A549 (cell line): ENCODE data around the gene ACVR1B. TPM values are rescaled to one million over a fixed set of nuclear protein-coding genes. Genes with fewer than 3 reads are reported as not detected.
A peak's percentile ranks its signal among the peaks of the same experiment; 100 is the strongest.

Experiments
- ATAC-seq, 2 experiments: fragments of 200-7000 bp in 1 of 2; fragments of >200 bp in 1 of 2; cut with Nextera tagmentation in 1 of 2; cut with Tn5 transposase in 1 of 2; 3 replicates each; pipeline versions ENCODE4 v1.8.0 to v1.9.1; 2018 to 2020; ENCODE audit warnings: mild to moderate bottlenecking in 1 of 2, moderate library complexity in 1 of 2
- CTCF ChIA-PET: fragments of 300-600 bp; sonication (Branson Sonifier 250); formaldehyde crosslinking; extraction: SDS; loops from one replicate; lab custom pipeline; 2021; ENCODE audit warnings: antibody characterized with exemption, inconsistent platforms; lab: Yijun Ruan, JAX
- POLR2A ChIA-PET: fragments of 350-600 bp; formaldehyde crosslinking; extraction: SDS; loops from one replicate; lab custom pipeline; 2021; ENCODE audit warnings: antibody characterized with exemption, inconsistent platforms; lab: Yijun Ruan, JAX
- DNase-seq, 2 experiments: peaks; one replicate each; pipeline versions ENCODE4 v3.0.0 to v3.0.0-alpha.2; 2011 to 2016; ENCODE audit warnings: low read depth in 1 of 2, low spot score in 1 of 2
- FAIRE-seq: peaks from 2 replicates; lab custom pipeline; 2011; peaks lifted over from hg19 to GRCh38; lab: Jason Lieb, UNC
- H3K27ac ChIP-seq, 2 experiments: fragments of >200 bp; sonication (Bioruptor Twin); formaldehyde crosslinking; 3 replicates each; pipeline ENCODE4 v1.5.1; 2016 to 2017
- H3K4me1 ChIP-seq: fragments of >200 bp; sonication (Bioruptor Twin); formaldehyde crosslinking; 3 replicates; pipeline ENCODE4 v1.6.1; 2016
- H3K4me2 ChIP-seq: fragments of >200 bp; sonication (Bioruptor Twin); formaldehyde crosslinking; 3 replicates; pipeline ENCODE4 v1.6.1; 2016
- H3K4me3 ChIP-seq: fragments of >200 bp; sonication (Bioruptor Twin); formaldehyde crosslinking; 3 replicates; pipeline ENCODE4 v1.5.1; 2016
- H3K9me3 ChIP-seq: fragments of >200 bp; sonication (Bioruptor Twin); formaldehyde crosslinking; 3 replicates; pipeline ENCODE4 v1.6.1; 2016
- CBX2 ChIP-seq: fragments of 200-600 bp; sonication (generic); IDR thresholded peaks from 2 replicates; pipeline ENCODE4 v1.6.1; 2016; ENCODE audit warnings: low read depth, mild to moderate bottlenecking, borderline replicate concordance
- CHD2 ChIP-seq: fragments of 150-350 bp; IDR thresholded peaks from 2 replicates; pipeline ENCODE4 v1.6.1; 2014; ENCODE audit warnings: low read length; ENCODE audit not compliant: partially characterized antibody
- EHF ChIP-seq: fragments of 250-450 bp; sonication (Bioruptor Pico); IDR thresholded peaks from 2 replicates; pipeline ENCODE4 v1.5.0; 2020; ENCODE audit warnings: mild to moderate bottlenecking
- FOSB ChIP-seq: fragments of 250-450 bp; sonication (Bioruptor Pico); IDR thresholded peaks from 2 replicates; pipeline ENCODE4 v1.5.0; 2020; ENCODE audit warnings: mild to moderate bottlenecking, moderate library complexity
- FOXS1 ChIP-seq: fragments of 250-450 bp; sonication (Bioruptor Pico); IDR thresholded peaks from 2 replicates; pipeline ENCODE4 v1.5.0; 2020; ENCODE audit warnings: mild to moderate bottlenecking, moderate library complexity
- GATA3 ChIP-seq: IDR thresholded peaks from 2 replicates; pipeline ENCODE4 v1.6.1; 2012; ENCODE audit warnings: borderline replicate concordance
- HDAC2 ChIP-seq: fragments of 200-600 bp; sonication (generic); IDR thresholded peaks from 2 replicates; pipeline ENCODE4 v1.6.1; 2016
- HOXB13 ChIP-seq: fragments of 250-450 bp; sonication (Bioruptor Pico); IDR thresholded peaks from 2 replicates; pipeline ENCODE4 v1.5.0; 2020; ENCODE audit warnings: low read depth, mild to moderate bottlenecking, moderate library complexity
- JUNB ChIP-seq: fragments of >200 bp; sonication (Bioruptor Twin); formaldehyde crosslinking; IDR thresholded peaks from 2 replicates; pipeline ENCODE4 v1.6.1; 2016
- KDM1A ChIP-seq: fragments of 200-600 bp; sonication (generic); IDR thresholded peaks from 2 replicates; pipeline ENCODE4 v1.6.1; 2016; ENCODE audit warnings: low read depth, mild to moderate bottlenecking
- MAFK ChIP-seq: fragments of 450-650 bp; IDR thresholded peaks from 2 replicates; pipeline ENCODE4 v1.6.1; 2014; ENCODE audit not compliant: partially characterized antibody
- MAZ ChIP-seq: fragments of 150-350 bp; IDR thresholded peaks from 2 replicates; pipeline ENCODE4 v1.6.1; 2014; ENCODE audit warnings: antibody characterized with exemption, low read depth, low read length, borderline replicate concordance
- POLR2A ChIP-seq: IDR thresholded peaks from 2 replicates; pipeline ENCODE4 v1.6.1; 2012; ENCODE audit warnings: mild to moderate bottlenecking, low read length
- RAD21 ChIP-seq, 2 experiments: fragments of >200 bp in 1 of 2; sonication (Bioruptor Twin) in 1 of 2; formaldehyde crosslinking in 1 of 2; IDR thresholded peaks in 1 of 2; conservative IDR thresholded peaks in 1 of 2; 2 replicates in 1 of 2; 3 replicates in 1 of 2; pipeline ENCODE4 v1.6.1; 2012 to 2018; ENCODE audit warnings: inconsistent platforms in 1 of 2
- REST ChIP-seq: fragments of 200-600 bp; sonication (generic); IDR thresholded peaks from 2 replicates; pipeline ENCODE4 v1.6.1; 2016; ENCODE audit warnings: antibody characterized with exemption, mild to moderate bottlenecking, moderate library complexity
- RFX5 ChIP-seq: fragments of 450-650 bp; IDR thresholded peaks from 2 replicates; pipeline ENCODE4 v1.7.1; 2014; ENCODE audit warnings: antibody characterized with exemption, mild to moderate bottlenecking, moderate library complexity
- RNF2 ChIP-seq: fragments of 200-600 bp; sonication (generic); IDR thresholded peaks from 2 replicates; pipeline ENCODE4 v1.6.1; 2016; ENCODE audit warnings: low read depth, mild to moderate bottlenecking, antibody characterized with exemption, moderate library complexity, borderline replicate concordance
- SREBF2 ChIP-seq: fragments of 450-650 bp; IDR thresholded peaks from 2 replicates; pipeline ENCODE4 v1.6.1; 2014; ENCODE audit warnings: mild to moderate bottlenecking, moderate library complexity
- ZFP36 ChIP-seq: fragments of 450-650 bp; IDR thresholded peaks from 2 replicates; pipeline ENCODE4 v1.6.1; 2014; ENCODE audit warnings: borderline replicate concordance; ENCODE audit not compliant: partially characterized antibody
- ZSCAN20 ChIP-seq: fragments of 250-450 bp; sonication (Bioruptor Pico); IDR thresholded peaks from 2 replicates; pipeline ENCODE4 v1.8.0; 2022; ENCODE audit warnings: mild to moderate bottlenecking, moderate library complexity
- WGBS: methylation state at CpG from one replicate; pipeline ENCODE4 v1.1.6; 2017; ENCODE audit errors: missing lambda C conversion rate; 5-methylcytosine and 5-hydroxymethylcytosine counted together
- polyA plus RNA-seq, 4 experiments: library from polyadenylated mRNA; depleted of rRNA in 3 of 4; stranded (reverse); fragments of >200 nt; fragmentation: RNase III in 1 of 4; extraction: RNeasy Plus Mini Kit Qiagen cat#74134 plus additional on column Dnase treatment in 1 of 4; gene quantifications; 2 replicates in 3 of 4; 3 replicates in 1 of 4; pipeline ENCODE4 v1.2.3, GENCODE V29; 2011 to 2017
- TF ChIP-seq, protein P1 (sequence below): fragments of 150-350 bp; IDR thresholded peaks from 2 replicates; pipeline ENCODE4 v1.6.1; 2014; ENCODE audit warnings: low read depth, mild to moderate bottlenecking, low read length

ACVR1B gene
- polyA plus RNA-seq, 2 of the 4 experiments (the other 2 are of a cell fraction): 15.2 to 18.4 TPM

DNA sequence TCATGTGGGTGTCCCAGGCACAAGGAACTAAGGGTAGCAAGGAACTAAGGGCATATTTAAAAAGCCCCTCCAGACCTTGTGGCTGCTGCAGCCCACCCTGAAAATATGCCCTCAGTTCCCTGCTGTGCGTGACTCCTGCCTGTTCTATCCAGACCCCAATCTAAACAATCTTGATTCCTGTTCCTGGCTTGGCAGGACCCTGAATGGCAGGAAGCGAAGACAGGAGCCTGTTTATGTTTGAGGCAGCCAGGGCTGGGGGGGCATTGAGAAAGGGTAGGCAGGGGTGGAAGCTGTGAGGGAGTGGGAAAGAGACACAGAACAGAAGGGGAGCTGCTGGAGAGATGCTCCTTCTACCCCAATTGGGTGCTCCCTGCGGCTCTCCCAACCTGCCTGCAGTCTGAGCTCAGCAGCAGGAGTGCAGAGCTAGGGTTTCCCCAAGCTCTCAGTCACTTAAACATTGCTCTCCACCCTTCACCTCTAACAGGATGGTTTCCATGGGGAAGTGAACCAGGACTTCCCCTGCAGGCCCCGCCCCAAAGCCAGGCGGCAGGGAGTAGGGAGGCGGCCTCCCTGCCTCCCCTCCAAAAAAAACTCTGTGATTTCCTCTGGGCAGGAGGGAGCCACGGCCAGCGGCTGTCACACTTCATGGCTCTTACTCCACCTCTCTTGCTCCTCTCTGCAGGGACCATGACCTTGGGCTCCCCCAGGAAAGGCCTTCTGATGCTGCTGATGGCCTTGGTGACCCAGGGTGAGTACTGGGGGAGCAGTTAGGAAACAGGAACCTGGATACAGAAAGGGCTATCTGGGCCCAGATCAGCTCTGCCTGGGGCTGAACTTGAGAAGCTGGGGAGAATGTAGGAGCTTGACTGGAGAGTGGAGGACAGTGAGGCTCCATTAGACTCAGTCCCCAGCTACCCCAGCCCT lies 39.4 kb upstream of the ACVR1B start:
- no peak for TF ChIP-seq ZFP36
- no peak for TF ChIP-seq JUNB
- TF ChIP-seq GATA3: no peak
- TF ChIP-seq, all 56 proteins: peak for 0
- ChIA-PET POLR2A (no interaction called here), CTCF (interaction anchor here (1.0 to 3.5 kb wide), 11 partner anchors 11 to 491 kb away, joined by 3 to 31 read pairs (median 4); no protein-coding TSS in a partner anchor)
- H3K27ac ChIP-seq: no peak overlapping the region
- H3K4me3 ChIP-seq: no peak overlapping the region
- ATAC-seq (peak in 1 of 2 experiments; percentile 36; a peak in 3 of 6 replicates), DNase-seq (no peak), FAIRE-seq (no peak)
- WGBS: 59% methylated on average over 8 of the region's 8 CpGs
- no peaks in the 10 kb centered on the region for H3K9me3 ChIP-seq
- no peaks in the 10 kb centered on the region for H3K4me1 ChIP-seq
- H3K4me2 ChIP-seq: no peak overlapping the region

- WGBS: 77% methylated on average over 24 of the region's 30 CpGs
- Histone ChIP-seq H3K4me1 (no peaks in the 10 kb centered on the region), H3K27ac (no peak overlapping the region), H3K4me3 (no peak overlapping the region), H3K4me2 (no peak overlapping the region), H3K9me3 (no peaks in the 10 kb centered on the region)
- peak in 1 of 2 experiments; percentile 37; a peak in 3 of 6 replicates for ATAC-seq
- DNase-seq: no peak
- CTCF ChIA-PET: interaction anchor here (1.0 to 3.5 kb wide), 9 partner anchors 10 to 492 kb away, joined by 3 to 31 read pairs (median 4); no protein-coding TSS in a partner anchor
- TF ChIP-seq, protein P1, sequence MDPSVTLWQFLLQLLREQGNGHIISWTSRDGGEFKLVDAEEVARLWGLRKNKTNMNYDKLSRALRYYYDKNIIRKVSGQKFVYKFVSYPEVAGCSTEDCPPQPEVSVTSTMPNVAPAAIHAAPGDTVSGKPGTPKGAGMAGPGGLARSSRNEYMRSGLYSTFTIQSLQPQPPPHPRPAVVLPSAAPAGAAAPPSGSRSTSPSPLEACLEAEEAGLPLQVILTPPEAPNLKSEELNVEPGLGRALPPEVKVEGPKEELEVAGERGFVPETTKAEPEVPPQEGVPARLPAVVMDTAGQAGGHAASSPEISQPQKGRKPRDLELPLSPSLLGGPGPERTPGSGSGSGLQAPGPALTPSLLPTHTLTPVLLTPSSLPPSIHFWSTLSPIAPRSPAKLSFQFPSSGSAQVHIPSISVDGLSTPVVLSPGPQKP: no peak
- no peak for TF ChIP-seq RFX5
- TF ChIP-seq MAFK: no peak
- TF ChIP-seq SREBF2: no peak
- no peak for TF ChIP-seq FOSB (CRISPR knock-in tag)
- no peak for TF ChIP-seq POLR2A
- TF ChIP-seq RNF2: no peak
- no peak for TF ChIP-seq CBX2
- TF ChIP-seq CHD2: no peak
- POLR2A ChIA-PET: no interaction called here
- FAIRE-seq: no peak
Measured at GRCh38 chr12:51913071-51914033, 38.1 kb upstream of the ACVR1B start.

GRCh38 chr12:51914034-51914923 lies 37.2 kb upstream of the ACVR1B start:
- no peak for TF ChIP-seq ZFP36
- no peak for TF ChIP-seq KDM1A
- no peak for TF ChIP-seq MAZ
- TF ChIP-seq FOXS1 (CRISPR knock-in tag): no peak
- no peak for TF ChIP-seq REST
- no peak for TF ChIP-seq RAD21 (conservative IDR thresholded peaks at IDR 0.05 in 1 of 2, IDR thresholded peaks at IDR 0.05 in 1 of 2)
- no peak for TF ChIP-seq HOXB13 (CRISPR knock-in tag)
- TF ChIP-seq HDAC2: no peak
- TF ChIP-seq EHF (CRISPR knock-in tag): no peak
- TF ChIP-seq ZSCAN20 (CRISPR knock-in tag): no peak
- TF ChIP-seq, all 56 proteins: peak for 0
- H3K4me2 ChIP-seq: no peak overlapping the region
- no peaks in the 10 kb centered on the region for H3K4me1 ChIP-seq
- CTCF ChIA-PET: interaction anchor here (1.1 to 3.5 kb wide), 9 partner anchors 9 to 69 kb away, joined by 3 to 31 read pairs (median 4); no protein-coding TSS in a partner anchor
- H3K27ac ChIP-seq: no peak overlapping the region
- ATAC-seq: no peak
- no peak for FAIRE-seq
- no peak for DNase-seq
- POLR2A ChIA-PET: no interaction called here
- 89% methylated on average over 17 of the region's 17 CpGs for WGBS
- H3K4me3 ChIP-seq: no peak overlapping the region
- H3K9me3 ChIP-seq: no peaks in the 10 kb centered on the region
